ENCODE measurements around the gene MARK3.

Gene MARK3

DNA sequence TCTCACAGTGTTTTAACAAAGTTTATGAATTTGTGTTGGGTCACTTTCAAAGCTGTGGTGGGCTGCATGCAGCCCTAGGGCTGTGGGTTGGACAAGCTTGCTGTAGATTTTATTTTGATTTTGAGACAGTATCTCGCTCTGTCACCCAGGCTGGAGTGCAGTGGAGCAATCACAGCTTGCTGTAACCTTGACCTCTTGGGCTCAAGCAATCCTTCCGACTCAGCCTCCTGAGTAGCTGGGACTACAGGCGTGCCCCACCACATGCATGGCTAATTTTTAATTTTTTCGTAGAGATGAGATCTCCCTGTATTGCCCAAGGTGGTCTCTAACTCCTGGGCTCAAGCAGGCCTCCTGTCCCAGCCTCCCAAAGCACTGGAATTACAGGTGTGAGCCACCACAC, 5.4 kb downstream of the MARK3 start:
- no peak for DNase-seq (ENCODE audit: low spot score)
- TF ChIP-seq CTCF (IDR thresholded peaks at IDR 0.05; ENCODE audit: extremely low read depth, missing control alignments) = no peak

GRCh38 chr14:103391048-103391447, 5.8 kb downstream of the MARK3 start:
- peak; percentile 16 for TF ChIP-seq CTCF (IDR thresholded peaks at IDR 0.05; ENCODE audit: extremely low read depth, missing control alignments)
- DNase-seq (ENCODE audit: low spot score) = no peak

DNA sequence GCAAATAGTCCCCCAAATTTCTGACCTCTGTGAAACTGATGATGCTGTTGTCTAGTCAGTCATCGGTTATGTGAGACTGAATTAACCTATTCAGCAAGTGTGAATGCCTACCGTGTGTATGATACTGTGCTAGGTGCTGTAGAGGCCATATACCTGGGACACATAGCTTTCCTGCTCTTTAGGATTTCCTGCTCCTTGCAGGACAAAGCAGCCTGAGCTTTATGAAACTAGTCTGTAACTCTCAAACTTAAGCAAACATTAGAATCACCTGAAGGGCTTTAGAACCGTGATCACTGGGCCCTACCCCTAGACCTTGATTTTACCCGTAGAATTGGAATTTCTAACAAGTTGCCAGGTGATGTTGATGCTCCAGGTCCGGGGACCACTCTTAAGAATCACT, 6.9 kb downstream of the MARK3 start:
- no peak for DNase-seq (ENCODE audit: low spot score)
- TF ChIP-seq CTCF (IDR thresholded peaks at IDR 0.05; ENCODE audit: extremely low read depth, missing control alignments) = no peak

DNA sequence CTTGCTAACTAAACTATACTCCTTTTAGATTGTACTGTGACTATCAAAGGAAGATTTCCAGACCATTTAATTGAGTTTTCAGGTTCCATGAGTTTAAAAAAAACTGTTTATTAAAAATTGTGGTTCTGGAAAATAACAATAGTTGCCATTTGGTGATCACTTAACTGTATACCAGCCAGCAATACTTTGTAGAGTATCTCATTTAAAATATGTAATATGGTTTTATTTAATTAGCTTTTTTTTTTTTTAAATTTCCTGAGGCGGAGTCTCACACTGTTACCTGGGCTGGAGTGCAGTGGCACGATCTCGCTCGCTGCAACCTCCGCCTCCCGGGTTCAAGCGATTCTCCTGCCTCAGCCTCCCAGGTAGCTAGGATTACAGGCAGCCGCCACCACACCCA, 7.4 kb downstream of the MARK3 start:
- TF ChIP-seq CTCF (IDR thresholded peaks at IDR 0.05; ENCODE audit: extremely low read depth, missing control alignments) = no peak
- DNase-seq (ENCODE audit: low spot score) = no peak

DNA sequence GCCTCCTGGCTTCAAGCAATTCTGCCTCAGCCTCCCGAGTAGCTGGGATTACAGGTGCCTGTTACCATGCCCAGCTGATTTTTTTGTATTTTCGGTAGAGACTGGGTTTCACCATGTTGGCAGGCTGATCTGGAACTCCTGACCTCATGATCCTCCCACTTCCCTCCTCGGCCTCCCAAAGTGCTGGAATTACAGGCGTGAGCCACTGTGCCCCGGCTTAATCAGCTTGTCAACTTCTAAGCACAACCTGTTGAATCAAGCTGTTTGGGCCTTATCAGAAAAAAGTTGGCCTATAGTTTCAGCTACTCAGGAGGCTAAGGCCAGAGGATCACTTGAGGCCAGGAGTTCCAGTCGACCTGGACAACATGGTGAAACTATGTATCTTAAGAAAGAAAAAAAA, 7.9 kb downstream of the MARK3 start:
- TF ChIP-seq CTCF (IDR thresholded peaks at IDR 0.05; ENCODE audit: extremely low read depth, missing control alignments) = no peak
- DNase-seq (ENCODE audit: low spot score) = no peak

GRCh38 chr14:103393676-103394626, 8.7 kb downstream of the MARK3 start:
- peak; percentile 48 for TF ChIP-seq CTCF (IDR thresholded peaks at IDR 0.05; ENCODE audit: extremely low read depth, missing control alignments)
- DNase-seq (ENCODE audit: low spot score) = no peak

GRCh38 chr14:103395244-103395643, 10.0 kb downstream of the MARK3 start:
- no peak for TF ChIP-seq CTCF (IDR thresholded peaks at IDR 0.05; ENCODE audit: extremely low read depth, missing control alignments)
- DNase-seq (ENCODE audit: low spot score) = no peak

Measured in GM20000 (cell line).